ENCODE data around the gene PRKCSH.

DNA sequence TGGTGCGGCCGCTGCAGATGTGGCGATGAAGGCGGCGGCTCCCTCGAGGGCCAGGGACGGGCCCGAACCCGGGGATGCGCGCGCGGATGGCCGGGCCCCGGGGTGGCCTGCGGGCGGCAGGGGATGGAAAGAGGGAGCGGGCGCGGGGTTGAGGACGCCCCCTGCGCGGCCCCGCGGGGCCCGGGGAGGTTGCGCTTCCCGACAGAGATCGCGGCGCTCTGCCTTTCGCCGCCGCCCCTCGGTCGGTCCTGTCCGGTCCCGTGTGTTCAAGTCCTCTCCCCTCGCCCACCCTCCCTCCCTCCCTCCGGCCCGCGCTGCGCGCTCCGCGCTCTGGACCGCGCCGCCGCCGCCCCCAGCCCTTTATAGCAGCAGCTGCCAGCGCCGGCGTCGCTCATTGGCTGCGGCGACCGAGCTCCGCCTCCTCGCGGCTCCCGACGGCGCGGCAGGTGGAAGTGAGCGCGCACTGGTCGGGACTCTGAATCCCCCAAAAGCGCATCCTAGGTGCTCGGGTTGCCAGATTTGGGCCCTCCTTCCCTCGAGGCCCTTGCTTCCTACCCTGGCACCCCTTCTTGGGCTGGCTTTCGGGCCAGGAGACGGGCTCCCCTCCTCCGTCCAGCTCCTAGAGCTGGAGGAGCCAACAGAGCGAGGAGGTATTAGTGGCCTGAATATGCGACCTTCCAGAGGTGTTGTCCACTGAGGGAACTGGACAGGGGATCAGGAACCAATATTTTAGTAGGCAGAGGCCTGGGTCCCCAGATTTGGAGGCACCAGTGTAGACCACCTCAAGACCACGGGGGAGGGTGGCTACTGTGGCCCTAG lies 45.5 kb downstream of the PRKCSH start, which contains the start of gene ELAVL3:
- TF ChIP-seq, protein P1, sequence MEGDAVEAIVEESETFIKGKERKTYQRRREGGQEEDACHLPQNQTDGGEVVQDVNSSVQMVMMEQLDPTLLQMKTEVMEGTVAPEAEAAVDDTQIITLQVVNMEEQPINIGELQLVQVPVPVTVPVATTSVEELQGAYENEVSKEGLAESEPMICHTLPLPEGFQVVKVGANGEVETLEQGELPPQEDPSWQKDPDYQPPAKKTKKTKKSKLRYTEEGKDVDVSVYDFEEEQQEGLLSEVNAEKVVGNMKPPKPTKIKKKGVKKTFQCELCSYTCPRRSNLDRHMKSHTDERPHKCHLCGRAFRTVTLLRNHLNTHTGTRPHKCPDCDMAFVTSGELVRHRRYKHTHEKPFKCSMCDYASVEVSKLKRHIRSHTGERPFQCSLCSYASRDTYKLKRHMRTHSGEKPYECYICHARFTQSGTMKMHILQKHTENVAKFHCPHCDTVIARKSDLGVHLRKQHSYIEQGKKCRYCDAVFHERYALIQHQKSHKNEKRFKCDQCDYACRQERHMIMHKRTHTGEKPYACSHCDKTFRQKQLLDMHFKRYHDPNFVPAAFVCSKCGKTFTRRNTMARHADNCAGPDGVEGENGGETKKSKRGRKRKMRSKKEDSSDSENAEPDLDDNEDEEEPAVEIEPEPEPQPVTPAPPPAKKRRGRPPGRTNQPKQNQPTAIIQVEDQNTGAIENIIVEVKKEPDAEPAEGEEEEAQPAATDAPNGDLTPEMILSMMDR (IDR thresholded peaks at IDR 0.05 in 4 of 5, conservative IDR thresholded peaks at IDR 0.05 in 1 of 5), result no peak
- no peak for TF ChIP-seq POLR2A (IDR thresholded peaks at IDR 0.05)

Measured in gastrocnemius medialis (tissue), 4 donors.